SU-DHL-6 (cell line): Measurements from ENCODE around the gene ANKS1B.

ENCODE experiments used
- H2AFZ ChIP-seq: fragments of 200-600 bp; sonication (generic); 2 replicates; pipeline ENCODE4 v1.6.1; 2014; ENCODE audit warnings: low read depth, mild to moderate bottlenecking, moderate library complexity, mixed read lengths, antibody characterized with exemption, low read length; ENCODE audit not compliant: severe bottlenecking
- H3F3A ChIP-seq: fragments of 200-600 bp; shearing (Covaris generic); 2 replicates; pipeline ENCODE4 v1.6.0; 2016; ENCODE audit warnings: antibody characterized with exemption, mild to moderate bottlenecking; ENCODE audit not compliant: insufficient read depth
- H3K27ac ChIP-seq: fragments of 200-600 bp; sonication (generic); 2 replicates; pipeline ENCODE4 v1.5.1; 2016; ENCODE audit warnings: low read depth, mild to moderate bottlenecking, low read length, moderate library complexity, mixed read lengths
- H3K27me3 ChIP-seq: fragments of 200-600 bp; sonication (generic), shearing (Covaris generic); 2 replicates; pipeline ENCODE4 v1.6.0; 2014; ENCODE audit warnings: mild to moderate bottlenecking, low read length
- H3K36me3 ChIP-seq: fragments of 200-600 bp; sonication (generic); 2 replicates; pipeline ENCODE4 v1.6.1; 2014; ENCODE audit warnings: mild to moderate bottlenecking, low read length, mixed read lengths
- H3K4me2 ChIP-seq: fragments of 300-600, 200-600 bp; shearing (Covaris generic), sonication (generic); 2 replicates; pipeline ENCODE4 v1.6.0; 2014; ENCODE audit warnings: low read length, low read depth, mild to moderate bottlenecking; ENCODE audit not compliant: poor library complexity, severe bottlenecking
- H3K4me3 ChIP-seq: fragments of 200-600 bp; sonication (generic); 2 replicates; pipeline ENCODE4 v1.5.1; 2014; ENCODE audit warnings: antibody characterized with exemption, low read length, mild to moderate bottlenecking, mixed read lengths; ENCODE audit not compliant: insufficient read depth, poor library complexity, severe bottlenecking
- H3K79me2 ChIP-seq: fragments of 200-600 bp; sonication (generic); 2 replicates; pipeline ENCODE4 v1.6.1; 2014; ENCODE audit warnings: mild to moderate bottlenecking, low read length, moderate library complexity; ENCODE audit not compliant: insufficient read depth
- H3K9ac ChIP-seq: fragments of 200-600 bp; sonication (generic); 2 replicates; pipeline ENCODE4 v1.7.0; 2014; ENCODE audit warnings: mild to moderate bottlenecking, low read length
- H3K9me2 ChIP-seq: fragments of 200-600 bp; sonication (generic); replicated peaks from 2 replicates; pipeline ENCODE4 v1.6.1; 2014; ENCODE audit warnings: low read length; ENCODE audit not compliant: insufficient read depth
- H3K9me3 ChIP-seq: fragments of 200-600 bp; sonication (generic); 2 replicates; pipeline ENCODE4 v1.6.1; 2014; ENCODE audit warnings: low read length, mixed read lengths; ENCODE audit not compliant: insufficient read depth
- H4K20me1 ChIP-seq: fragments of 200-600 bp; sonication (generic); 2 replicates; pipeline ENCODE4 v1.6.1; 2014; ENCODE audit warnings: low read depth, mild to moderate bottlenecking, antibody characterized with exemption, low read length, moderate library complexity, mixed read lengths
- CTCF ChIP-seq: fragments of 200-600 bp; sonication (generic); IDR thresholded peaks from one replicate; pipeline ENCODE4 v1.5.1; 2017; ENCODE audit warnings: antibody characterized with exemption, mild to moderate bottlenecking, low read length, moderate library complexity; ENCODE audit not compliant: insufficient read depth, poor library complexity, severe bottlenecking
- EZH2phosphoT487 ChIP-seq: fragments of 200-600 bp; sonication (generic), shearing (Covaris generic); conservative IDR thresholded peaks from 2 replicates; pipeline ENCODE4 v1.6.1; 2018; ENCODE audit warnings: mild to moderate bottlenecking, antibody characterized with exemption, low read length, moderate library complexity, mixed read lengths

Gene ANKS1B

GRCh38 chr12:98796745-98797144 lies 1188.0 kb downstream of the ANKS1B start:
- no peaks in the 10 kb centered on the region for H3K36me3 ChIP-seq
- no peaks in the 10 kb centered on the region for H3F3A ChIP-seq
- no peak overlapping the region for H3K4me3 ChIP-seq
- no peaks in the 10 kb centered on the region for H4K20me1 ChIP-seq
- H3K4me2 ChIP-seq, result no peak overlapping the region
- H3K9me3 ChIP-seq, result no peaks in the 10 kb centered on the region
- no peak overlapping the region for H2AFZ ChIP-seq
- H3K9me2 ChIP-seq, result no peaks in the 10 kb centered on the region
- 0 out of 2 replicates have a peak, but pooled peaks cover 3% of the 10 kb centered on the region for H3K27me3 ChIP-seq
- no peak overlapping the region for H3K27ac ChIP-seq
- TF ChIP-seq EZH2phosphoT487, result no peak
- no peak for TF ChIP-seq CTCF
- no peak overlapping the region for H3K9ac ChIP-seq
- no peaks in the 10 kb centered on the region for H3K79me2 ChIP-seq

- no peak overlapping the region for H3K4me2 ChIP-seq
- TF ChIP-seq EZH2phosphoT487 (no peak), CTCF (no peak)
- H4K20me1 ChIP-seq, result no peaks in the 10 kb centered on the region
- 0 out of 2 replicates have a peak, but pooled peaks cover 3% of the 10 kb centered on the region for H3K27me3 ChIP-seq
- no peaks in the 10 kb centered on the region for H3K79me2 ChIP-seq
- H3K9ac ChIP-seq, result no peak overlapping the region
- no peaks in the 10 kb centered on the region for H3K9me3 ChIP-seq
- H3K36me3 ChIP-seq, result no peaks in the 10 kb centered on the region
- H3K27ac ChIP-seq, result no peak overlapping the region
- H3F3A ChIP-seq, result no peaks in the 10 kb centered on the region
- H3K9me2 ChIP-seq, result no peaks in the 10 kb centered on the region
- no peak overlapping the region for H2AFZ ChIP-seq
- no peak overlapping the region for H3K4me3 ChIP-seq
Measured at GRCh38 chr12:98793121-98793520, 1191.6 kb downstream of the ANKS1B start.

- no peaks in the 10 kb centered on the region for H3K36me3 ChIP-seq
- TF ChIP-seq EZH2phosphoT487 (no peak), CTCF (no peak)
- H3K9me3 ChIP-seq, result no peaks in the 10 kb centered on the region
- H3K27ac ChIP-seq, result no peak overlapping the region
- H4K20me1 ChIP-seq, result no peaks in the 10 kb centered on the region
- no peak overlapping the region for H2AFZ ChIP-seq
- H3F3A ChIP-seq, result no peaks in the 10 kb centered on the region
- H3K79me2 ChIP-seq, result no peaks in the 10 kb centered on the region
- no peaks in the 10 kb centered on the region for H3K9me2 ChIP-seq
- no peak overlapping the region for H3K4me3 ChIP-seq
- no peaks in the 10 kb centered on the region for H3K27me3 ChIP-seq
- no peak overlapping the region for H3K9ac ChIP-seq
- H3K4me2 ChIP-seq, result no peak overlapping the region
Measured at GRCh38 chr12:98791406-98791805, 1193.3 kb downstream of the ANKS1B start.
